HEK293 (cell line): Measurements from ENCODE around the gene RAPGEF5.
A peak's percentile ranks its signal among the peaks of the same experiment; 100 is the strongest.

Experiments used
- CTCF ChIA-PET: fragments of 350-600 bp; formaldehyde crosslinking; extraction: SDS; loops from one replicate; lab custom pipeline; 2021; ENCODE audit warnings: antibody characterized with exemption; lab: Yijun Ruan, JAX
- POLR2A ChIA-PET: fragments of 300-600 bp; formaldehyde crosslinking; extraction: SDS; loops from one replicate; lab custom pipeline; 2020; ENCODE audit warnings: antibody characterized with exemption, inconsistent platforms; lab: Yijun Ruan, JAX
- H3K27ac ChIP-seq: fragments of 200-500 bp; sonication (Bioruptor generic); 2 replicates; pipeline ENCODE4 v1.5.1; 2014; ENCODE audit warnings: low read depth, low read length, control low read depth, inconsistent platforms; ENCODE audit errors: extremely low read depth
- H3K36me3 ChIP-seq, 2 experiments: fragments of 200-500 bp in 1 of 2; sonication (Bioruptor generic) in 1 of 2; 1 replicate in 1 of 2; 2 replicates in 1 of 2; pipeline ENCODE4 v1.5.1; 2014 to 2017; ENCODE audit warnings: inconsistent platforms in 2 of 2, low read length in 2 of 2; ENCODE audit not compliant: control insufficient read depth in 2 of 2, insufficient read depth in 1 of 2
- H3K4me1 ChIP-seq: fragments of 200-500 bp; sonication (Bioruptor generic); 2 replicates; pipeline ENCODE4 v1.5.1; 2014; ENCODE audit warnings: mild to moderate bottlenecking, low read length, inconsistent platforms; ENCODE audit not compliant: control insufficient read depth, insufficient read depth
- H3K4me3 ChIP-seq: 2 replicates; pipeline ENCODE4 v1.5.1; 2011; ENCODE audit warnings: low read depth, mild to moderate bottlenecking, control low read depth, low read length, moderate library complexity
- H3K9me3 ChIP-seq: fragments of 200-500 bp; sonication (Bioruptor generic); 2 replicates; pipeline ENCODE4 v1.5.1; 2014; ENCODE audit warnings: low read depth, low read length, inconsistent platforms; ENCODE audit not compliant: control insufficient read depth, insufficient read depth
- FEZF1 ChIP-seq: fragments of 450-650 bp; formaldehyde crosslinking; IDR thresholded peaks from 2 replicates; pipeline ENCODE4 v1.5.1; 2016; ENCODE audit warnings: missing biosample characterization, missing genetic modification characterization
- GLIS1 ChIP-seq: fragments of 450-650 bp; formaldehyde crosslinking; IDR thresholded peaks from 2 replicates; pipeline ENCODE4 v1.5.1; 2016; ENCODE audit warnings: missing biosample characterization, missing genetic modification characterization
- GLIS2 ChIP-seq: fragments of 450-650 bp; formaldehyde crosslinking; IDR thresholded peaks from 2 replicates; pipeline ENCODE4 v1.5.1; 2016; ENCODE audit warnings: missing biosample characterization, missing genetic modification characterization
- INSM2 ChIP-seq: fragments of 450-650 bp; formaldehyde crosslinking; IDR thresholded peaks from 2 replicates; pipeline ENCODE4 v1.5.1; 2016; ENCODE audit warnings: missing biosample characterization, missing genetic modification characterization
- KLF1 ChIP-seq: fragments of 450-650 bp; formaldehyde crosslinking; IDR thresholded peaks from 2 replicates; pipeline ENCODE4 v1.5.1; 2016; ENCODE audit warnings: missing biosample characterization, missing genetic modification characterization
- PRDM10 ChIP-seq: fragments of 450-650 bp; formaldehyde crosslinking; IDR thresholded peaks from 2 replicates; pipeline ENCODE4 v1.5.1; 2016; ENCODE audit warnings: missing biosample characterization, missing genetic modification characterization
- SP3 ChIP-seq: fragments of 450-650 bp; formaldehyde crosslinking; IDR thresholded peaks from 2 replicates; pipeline ENCODE4 v1.5.1; 2016; ENCODE audit warnings: missing biosample characterization, missing genetic modification characterization
- SP7 ChIP-seq: fragments of 450-650 bp; formaldehyde crosslinking; IDR thresholded peaks from 2 replicates; pipeline ENCODE4 v1.5.1; 2016; ENCODE audit warnings: missing biosample characterization, missing genetic modification characterization
- ZBTB11 ChIP-seq: fragments of 450-650 bp; formaldehyde crosslinking; conservative IDR thresholded peaks from 2 replicates; pipeline ENCODE4 v1.5.1; 2016; ENCODE audit warnings: low read depth, missing biosample characterization, missing genetic modification characterization
- ZBTB17 ChIP-seq: fragments of 450-650 bp; formaldehyde crosslinking; IDR thresholded peaks from 2 replicates; pipeline ENCODE4 v1.5.1; 2016; ENCODE audit warnings: missing biosample characterization, missing genetic modification characterization
- ZBTB26 ChIP-seq: fragments of 450-650 bp; formaldehyde crosslinking; optimal IDR thresholded peaks from 2 replicates; pipeline ENCODE3; 2016; ENCODE audit warnings: missing biosample characterization, mild to moderate bottlenecking, missing genetic modification characterization
- ZBTB48 ChIP-seq: fragments of 450-650 bp; formaldehyde crosslinking; IDR thresholded peaks from 2 replicates; pipeline ENCODE4 v1.5.1; 2016; ENCODE audit warnings: missing biosample characterization, missing genetic modification characterization
- ZNF18 ChIP-seq: fragments of 450-650 bp; formaldehyde crosslinking; IDR thresholded peaks from 2 replicates; pipeline ENCODE4 v1.5.1; 2016; ENCODE audit warnings: missing biosample characterization, missing genetic modification characterization
- ZNF2 ChIP-seq: fragments of 450-650 bp; formaldehyde crosslinking; IDR thresholded peaks from 2 replicates; pipeline ENCODE4 v1.5.1; 2016; ENCODE audit warnings: missing biosample characterization, missing genetic modification characterization
- ZNF211 ChIP-seq: fragments of 450-650 bp; formaldehyde crosslinking; IDR thresholded peaks from 2 replicates; pipeline ENCODE4 v1.5.1; 2016; ENCODE audit warnings: low read depth, missing biosample characterization, missing genetic modification characterization
- ZNF335 ChIP-seq: fragments of 450-650 bp; formaldehyde crosslinking; conservative IDR thresholded peaks from 2 replicates; pipeline ENCODE4 v1.5.1; 2016; ENCODE audit warnings: missing biosample characterization, missing genetic modification characterization
- ZNF341 ChIP-seq: fragments of 450-650 bp; formaldehyde crosslinking; IDR thresholded peaks from 2 replicates; pipeline ENCODE4; 2016; ENCODE audit warnings: low read depth, missing biosample characterization, missing genetic modification characterization
- ZNF350 ChIP-seq: fragments of 450-650 bp; formaldehyde crosslinking; IDR thresholded peaks from 2 replicates; pipeline ENCODE4 v1.5.0; 2017; ENCODE audit warnings: missing biosample characterization, mild to moderate bottlenecking, missing genetic modification characterization
- ZNF416 ChIP-seq: fragments of 450-650 bp; formaldehyde crosslinking; IDR thresholded peaks from 2 replicates; pipeline ENCODE4 v1.5.1; 2016; ENCODE audit warnings: missing biosample characterization, missing genetic modification characterization
- ZNF514 ChIP-seq: fragments of 450-650 bp; formaldehyde crosslinking; IDR thresholded peaks from 2 replicates; pipeline ENCODE4 v1.5.1; 2016; ENCODE audit warnings: missing biosample characterization, missing genetic modification characterization
- ZNF548 ChIP-seq: fragments of 450-650 bp; formaldehyde crosslinking; IDR thresholded peaks from 2 replicates; pipeline ENCODE4 v1.5.1; 2016; ENCODE audit warnings: missing biosample characterization, missing genetic modification characterization
- ZNF600 ChIP-seq: fragments of 450-650 bp; formaldehyde crosslinking; IDR thresholded peaks from 2 replicates; pipeline ENCODE4 v1.5.1; 2016; ENCODE audit warnings: missing biosample characterization, missing genetic modification characterization
- ZNF626 ChIP-seq: fragments of 450-650 bp; sonication (Bioruptor Pico); formaldehyde crosslinking; IDR thresholded peaks from 2 replicates; pipeline ENCODE4 v1.5.1; 2018; ENCODE audit warnings: missing biosample characterization, missing genetic modification characterization, inconsistent platforms
- ZNF792 ChIP-seq: fragments of 450-650 bp; formaldehyde crosslinking; IDR thresholded peaks from 2 replicates; pipeline ENCODE4 v1.5.1; 2016; ENCODE audit warnings: missing biosample characterization, missing genetic modification characterization
- ZSCAN16 ChIP-seq: fragments of 450-650 bp; formaldehyde crosslinking; IDR thresholded peaks from 2 replicates; pipeline ENCODE4 v1.5.1; 2016; ENCODE audit warnings: missing biosample characterization, missing genetic modification characterization
- ZXDB ChIP-seq: fragments of 450-650 bp; formaldehyde crosslinking; IDR thresholded peaks from 2 replicates; pipeline ENCODE4 v1.5.1; 2016; ENCODE audit warnings: missing biosample characterization, missing genetic modification characterization

The RAPGEF5 gene

GRCh38 chr7:22357311-22358175 lies 589 bp upstream of the RAPGEF5 start:
- Histone ChIP-seq H3K27ac (no peak overlapping the region; the same call in 1 of the 2 replicates), H3K4me1 (peaks cover 3% of the 10 kb centered on the region; the same call in 1 of the 2 replicates), H3K4me3 (peak overlapping the region; percentile 49), H3K36me3 (no peaks in the 10 kb centered on the region), H3K9me3 (no peaks in the 10 kb centered on the region)
- POLR2A ChIA-PET = interaction anchor here (0.9 kb wide), 1 partner anchor 9 kb away, joined by 3 read pairs; no protein-coding TSS in a partner anchor
- CTCF ChIA-PET = no interaction called here
- TF ChIP-seq ZNF335 (tag by site-specific recombination) (0 out of 2 replicates have a peak, but pooled peaks have one; percentile 40), GLIS2 (tag by site-specific recombination) (peak; percentile 37; the same call in 1 of the 2 replicates), ZNF514 (tag by site-specific recombination) (no peak), ZBTB48 (tag by site-specific recombination) (peak; percentile 64; the same call in 1 of the 2 replicates), ZNF18 (peak; percentile 89), SP7 (tag by site-specific recombination) (peak; percentile 59; the same call in 1 of the 2 replicates), ZNF416 (tag by site-specific recombination) (no peak), ZSCAN16 (tag by site-specific recombination) (no peak), ZNF626 (tag by site-specific recombination) (no peak), ZNF2 (tag by site-specific recombination) (0 out of 2 replicates have a peak, but pooled peaks have one; percentile 36), GLIS1 (tag by site-specific recombination) (peak; percentile 76), SP3 (tag by site-specific recombination) (peak; percentile 53), ZNF350 (tag by site-specific recombination) (no peak), ZNF341 (tag by site-specific recombination) (peak; percentile 85), ZNF792 (no peak), FEZF1 (peak; percentile 57; the same call in 1 of the 2 replicates), ZXDB (0 out of 2 replicates have a peak, but pooled peaks have one; percentile 25), ZNF600 (tag by site-specific recombination) (peak; percentile 76), INSM2 (tag by site-specific recombination) (peak; percentile 68; the same call in 1 of the 2 replicates), ZBTB11 (tag by site-specific recombination) (peak; percentile 34; the same call in 1 of the 2 replicates), ZBTB17 (peak; percentile 44; the same call in 1 of the 2 replicates), ZNF548 (no peak), KLF1 (peak; percentile 27; the same call in 1 of the 2 replicates), ZBTB26 (peak; percentile 25), PRDM10 (tag by site-specific recombination) (peak; percentile 72), ZNF211 (no peak)
